Stimulated activated CD4-positive, alpha-beta T cell treated with anti-CD3 and anti-CD28 coated beads, Interleukin-4, amount 100 ng/mL, for 48 hours (primary cell): ENCODE measurements around the gene ANKS3.

Source experiments
- DNase-seq, 2 donors: peaks; one replicate each; pipeline ENCODE4 v3.0.0-alpha.2; 2020; ENCODE audit warnings: low read depth in 2 of 2

ANKS3 gene

GRCh38 chr16:4673387-4674046, 60.6 kb downstream of the ANKS3 start:
- DNase-seq, result no peak

GRCh38 chr16:4668313-4668960, 65.6 kb downstream of the ANKS3 start:
- no peak for DNase-seq

- no peak for DNase-seq
These were observed 66.7 kb downstream of the ANKS3 start for GRCh38 chr16:4667203-4667963.

GRCh38 chr16:4666537-4667202, 67.4 kb downstream of the ANKS3 start:
- DNase-seq, result no peak

- DNase-seq, result peak; percentile 29 to 38
These were observed 69.3 kb downstream of the ANKS3 start for GRCh38 chr16:4664538-4665418.

- no peak for DNase-seq
These were observed 70.2 kb downstream of the ANKS3 start for GRCh38 chr16:4663777-4664465.

GRCh38 chr16:4663465-4663776, 70.7 kb downstream of the ANKS3 start:
- no peak for DNase-seq

GRCh38 chr16:4661661-4662060, 72.4 kb downstream of the ANKS3 start:
- DNase-seq, result no peak

GRCh38 chr16:4660454-4661007, 73.5 kb downstream of the ANKS3 start:
- peak; percentile 67 to 68 for DNase-seq

GRCh38 chr16:4659363-4660353, 74.4 kb downstream of the ANKS3 start:
- DNase-seq, result no peak

GRCh38 chr16:4656695-4657686, 77.1 kb downstream of the ANKS3 start:
- DNase-seq, result no peak

- no peak for DNase-seq
These were observed 77.8 kb downstream of the ANKS3 start for GRCh38 chr16:4656221-4656620.

GRCh38 chr16:4655801-4656200, 78.3 kb downstream of the ANKS3 start:
- no peak for DNase-seq

GRCh38 chr16:4654964-4655590, 79.0 kb downstream of the ANKS3 start:
- no peak for DNase-seq

GRCh38 chr16:4654011-4654963, 79.8 kb downstream of the ANKS3 start:
- DNase-seq, result no peak

- no peak for DNase-seq
These were observed 81.5 kb downstream of the ANKS3 start for GRCh38 chr16:4652561-4652960.
